Upper lobe of left lung (tissue), 4 donors: ENCODE results near the gene PLXNA4.

Experiments used
- CTCF ChIP-seq, 6 experiments: fragments of 450-650 bp in 4 of 6; fragments of 200-600 bp in 2 of 6; sonication (generic) in 2 of 6; IDR thresholded peaks; one replicate each; pipeline ENCODE4 v1.5.1; 2016 to 2019; ENCODE audit warnings: antibody characterized with exemption in 6 of 6
- POLR2AphosphoS5 ChIP-seq, 2 donors: sonication (generic); formaldehyde crosslinking; IDR thresholded peaks; one replicate each; pipeline ENCODE4 v1.5.1; 2017; ENCODE audit warnings: antibody characterized with exemption in 2 of 2

DNA sequence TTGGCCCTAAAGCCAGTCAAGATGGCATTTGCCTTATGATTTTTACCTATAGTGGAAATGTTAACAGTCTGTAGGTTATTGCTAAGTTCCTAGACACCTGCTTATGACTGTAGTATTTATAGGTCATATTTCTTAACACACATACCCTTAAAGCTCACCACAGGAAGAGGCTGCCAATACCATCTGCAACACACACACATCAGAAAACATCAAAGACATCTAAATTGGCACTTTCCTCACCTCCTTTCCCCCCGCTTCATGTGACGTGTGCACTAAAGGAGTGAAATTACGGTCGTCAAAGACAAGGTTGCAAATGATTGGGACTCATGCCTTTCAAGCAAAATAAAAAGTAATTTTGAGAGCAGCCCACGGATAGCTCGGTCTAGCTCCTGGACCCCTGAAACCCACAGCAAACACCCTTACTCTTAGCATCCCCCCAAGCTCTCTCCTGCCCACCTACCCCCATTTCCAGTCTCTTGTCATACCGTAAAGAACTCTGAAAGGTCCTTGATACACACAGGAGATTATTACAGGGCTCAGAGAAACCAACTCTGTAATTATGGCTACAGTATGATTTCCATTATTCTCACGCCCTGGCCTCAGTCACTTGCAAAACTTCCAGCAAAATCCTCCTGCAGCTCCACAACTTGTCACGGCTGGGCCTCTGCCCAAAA is 90.5 kb downstream of the PLXNA4 start:
- TF ChIP-seq CTCF (IDR thresholded peaks at IDR 0.05) = no peak
- no peak for TF ChIP-seq POLR2AphosphoS5 (IDR thresholded peaks at IDR 0.05)
